Stimulated activated memory B cell treated with anti-CD40 and anti-IgM and Interleukin-4, amounts not matched to agents 10 μg/mL and 1 μg/mL and 100 μg/mL, for 72 hours (primary cell): Measurements from ENCODE around the gene SPACA9.

ENCODE experiments used
- ATAC-seq: fragments of 150-1000 bp; cut with Tn5 transposase; 2 replicates; pipeline ENCODE4 v1.10.0; 2021
- H3K27ac Mint-ChIP-seq: one replicate; pipeline ENCODE4 v1.8.0; 2022; ENCODE audit warnings: mild to moderate bottlenecking, mixed read lengths
- H3K27me3 Mint-ChIP-seq: one replicate; pipeline ENCODE4 v1.8.0; 2022; ENCODE audit warnings: mixed read lengths
- H3K36me3 Mint-ChIP-seq: one replicate; pipeline ENCODE4 v1.8.0; 2022; ENCODE audit warnings: mixed read lengths
- H3K4me1 Mint-ChIP-seq: one replicate; pipeline ENCODE4 v1.8.0; 2022; ENCODE audit warnings: mixed read lengths
- H3K4me3 Mint-ChIP-seq: one replicate; pipeline ENCODE4 v1.8.0; 2022; ENCODE audit warnings: mild to moderate bottlenecking, moderate library complexity, mixed read lengths
- H3K9me3 Mint-ChIP-seq: one replicate; pipeline ENCODE4 v1.8.0; 2022; ENCODE audit warnings: mixed read lengths

SPACA9 gene

DNA sequence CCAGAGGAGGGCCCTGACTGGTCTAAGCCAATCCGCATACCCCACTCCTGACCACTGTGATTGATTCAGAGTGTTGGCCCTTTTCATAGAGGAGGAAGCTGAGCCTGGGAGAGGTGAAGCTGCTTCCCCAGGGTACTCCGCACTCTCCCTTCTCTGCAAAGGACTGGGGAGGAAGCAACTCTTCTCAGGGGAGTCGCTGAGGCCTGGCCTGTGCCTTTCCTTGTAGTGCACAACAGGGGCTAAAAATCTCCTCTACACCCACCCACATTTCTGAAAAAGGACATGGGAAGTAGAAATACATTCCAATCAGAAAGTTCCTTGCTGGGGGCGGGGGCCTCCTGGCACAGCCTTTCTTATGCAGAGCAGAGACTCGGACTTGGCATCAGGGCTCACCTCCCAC is 22.8 kb upstream of the SPACA9 start:
- no peak for ATAC-seq
- Mint-ChIP-seq H3K4me1 (peaks cover 12% of the 10 kb centered on the region), H3K9me3 (no peaks in the 10 kb centered on the region), H3K27me3 (peaks cover 11% of the 10 kb centered on the region), H3K36me3 (no peaks in the 10 kb centered on the region), H3K4me3 (no peak overlapping the region), H3K27ac (no peak overlapping the region)

DNA sequence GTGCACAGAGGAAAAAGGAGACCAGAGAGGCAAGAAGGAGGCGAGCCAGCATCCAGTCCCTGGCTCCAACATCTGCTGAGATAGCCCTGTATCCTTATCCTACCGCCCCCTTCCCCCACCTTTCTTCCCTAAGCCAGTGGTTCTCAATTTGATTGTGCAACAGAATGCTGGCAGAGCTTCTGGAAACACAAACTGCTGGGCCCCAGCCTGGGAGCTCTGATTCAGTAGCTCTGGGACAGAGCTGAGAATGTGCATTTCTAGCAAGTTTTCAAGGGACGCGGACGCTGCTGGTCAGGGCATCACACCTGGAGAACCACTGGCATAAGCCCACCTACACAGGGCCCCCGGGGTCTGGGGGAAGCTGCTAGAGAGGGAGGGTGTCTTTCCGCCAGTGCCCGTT is 21.7 kb upstream of the SPACA9 start:
- Mint-ChIP-seq H3K27me3 (peaks cover 11% of the 10 kb centered on the region), H3K36me3 (no peaks in the 10 kb centered on the region), H3K27ac (no peak overlapping the region), H3K4me1 (peaks cover 12% of the 10 kb centered on the region), H3K9me3 (no peaks in the 10 kb centered on the region), H3K4me3 (no peak overlapping the region)
- no peak for ATAC-seq

DNA sequence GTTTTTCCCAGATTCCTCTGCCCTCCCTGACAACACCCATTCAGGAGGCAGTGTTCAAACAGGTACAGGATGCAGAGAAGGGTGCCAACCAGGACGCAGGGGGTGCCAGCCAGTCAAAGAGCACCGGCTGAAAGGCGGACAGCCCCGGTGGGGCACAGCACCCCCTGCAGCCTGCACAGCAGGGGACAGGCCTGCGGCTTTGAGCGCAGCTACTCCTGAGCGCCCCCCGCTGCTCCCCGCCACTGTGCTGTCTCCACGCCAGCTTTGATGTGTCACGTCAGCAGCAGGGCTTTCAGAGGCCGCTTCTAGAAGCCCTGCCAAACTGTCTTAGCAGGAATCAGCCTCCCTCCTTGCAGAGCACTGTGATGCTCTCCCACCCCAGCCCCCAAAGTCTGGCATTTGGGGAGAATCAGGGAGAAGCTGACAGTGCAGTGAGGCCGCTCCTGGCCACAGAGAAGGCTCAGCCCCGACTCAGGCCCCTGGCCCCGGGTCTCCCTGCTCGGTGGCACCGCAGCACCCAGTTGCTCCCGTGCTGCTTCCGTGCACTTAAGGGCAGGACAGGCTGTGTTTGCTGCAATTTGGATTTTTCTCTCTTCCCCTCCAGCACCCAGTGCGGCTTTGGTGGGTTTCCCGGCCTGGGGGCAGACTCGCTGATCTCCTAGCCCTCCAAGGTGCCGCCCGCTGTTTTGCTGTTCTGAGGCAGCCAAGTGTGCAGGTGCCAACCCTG is 20.9 kb upstream of the SPACA9 start:
- H3K9me3 Mint-ChIP-seq: no peaks in the 10 kb centered on the region
- H3K4me1 Mint-ChIP-seq: peaks cover 12% of the 10 kb centered on the region
- no peak overlapping the region for H3K27ac Mint-ChIP-seq
- no peak for ATAC-seq
- peaks cover 18% of the 10 kb centered on the region for H3K27me3 Mint-ChIP-seq
- H3K4me3 Mint-ChIP-seq: no peak overlapping the region
- no peaks in the 10 kb centered on the region for H3K36me3 Mint-ChIP-seq

DNA sequence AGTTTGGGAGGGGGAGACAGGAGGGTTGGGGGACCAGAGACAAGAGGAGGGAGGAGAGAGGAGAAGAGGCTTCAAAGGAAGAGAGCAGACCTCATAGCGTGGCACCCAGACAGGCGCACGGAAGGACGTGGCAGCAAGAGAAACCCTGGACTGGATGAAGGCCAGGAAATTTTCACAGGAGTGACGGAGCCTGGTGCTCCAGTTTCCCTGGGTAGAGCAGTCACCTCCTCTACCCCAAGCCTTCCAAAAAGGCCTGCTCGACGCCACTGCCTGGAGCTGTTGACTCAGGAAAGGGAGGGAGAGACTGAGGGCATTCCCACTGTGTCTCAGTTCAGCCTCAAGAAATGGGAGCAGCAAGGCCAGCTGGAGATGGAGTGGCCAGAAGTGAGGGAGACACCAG is 19.9 kb upstream of the SPACA9 start:
- H3K9me3 Mint-ChIP-seq: no peaks in the 10 kb centered on the region
- ATAC-seq: no peak
- peak overlapping the region; percentile 11 for H3K27ac Mint-ChIP-seq
- H3K27me3 Mint-ChIP-seq: peaks cover 21% of the 10 kb centered on the region
- no peaks in the 10 kb centered on the region for H3K36me3 Mint-ChIP-seq
- no peak overlapping the region for H3K4me3 Mint-ChIP-seq
- peaks cover 12% of the 10 kb centered on the region for H3K4me1 Mint-ChIP-seq

DNA sequence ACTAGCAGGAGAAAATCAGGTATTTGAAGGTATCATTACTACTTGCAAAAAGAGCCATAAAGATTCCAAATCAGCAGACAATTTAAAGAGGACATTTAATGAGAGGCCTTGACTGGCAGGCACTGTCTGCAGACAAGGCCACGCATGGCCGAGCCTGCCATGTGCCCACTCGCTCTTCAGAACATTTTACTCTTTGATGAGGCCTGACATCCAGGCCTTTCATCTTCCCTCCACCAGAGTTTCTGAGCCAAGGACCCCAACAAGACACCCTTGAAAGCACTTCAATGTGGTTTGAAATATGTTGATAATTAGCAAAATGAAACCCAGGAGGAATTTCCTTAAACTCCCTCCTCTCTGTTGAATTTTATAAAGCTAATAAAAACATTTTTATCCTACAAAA is 17.0 kb upstream of the SPACA9 start:
- no peaks in the 10 kb centered on the region for H3K9me3 Mint-ChIP-seq
- no peak overlapping the region for H3K27ac Mint-ChIP-seq
- no peak for ATAC-seq
- no peak overlapping the region for H3K4me3 Mint-ChIP-seq
- no peaks in the 10 kb centered on the region for H3K36me3 Mint-ChIP-seq
- peaks cover 21% of the 10 kb centered on the region for H3K27me3 Mint-ChIP-seq
- H3K4me1 Mint-ChIP-seq: no peaks in the 10 kb centered on the region

DNA sequence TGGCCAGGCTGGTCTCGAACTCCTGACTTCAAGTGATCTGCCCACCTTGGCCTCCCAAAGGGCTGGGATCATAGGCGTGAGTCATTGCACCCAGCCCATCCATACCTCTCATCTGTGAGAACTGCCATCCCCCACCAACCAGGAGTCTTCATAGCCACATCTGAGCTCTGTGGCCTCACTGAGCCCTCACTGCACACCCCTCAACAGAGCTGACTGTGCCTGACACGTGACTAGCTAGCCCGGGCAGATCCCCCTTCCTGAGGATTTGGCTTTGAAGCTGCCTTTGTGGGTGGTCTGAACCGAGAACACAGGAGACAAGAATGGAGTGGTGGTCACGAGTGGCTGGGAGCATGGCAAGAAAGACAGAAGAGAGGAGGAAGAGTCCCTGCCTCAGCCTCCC is 16.2 kb upstream of the SPACA9 start:
- Mint-ChIP-seq H3K9me3 (no peaks in the 10 kb centered on the region), H3K27ac (no peak overlapping the region), H3K27me3 (peaks cover 21% of the 10 kb centered on the region), H3K4me1 (no peaks in the 10 kb centered on the region), H3K36me3 (no peaks in the 10 kb centered on the region), H3K4me3 (no peak overlapping the region)
- no peak for ATAC-seq

DNA sequence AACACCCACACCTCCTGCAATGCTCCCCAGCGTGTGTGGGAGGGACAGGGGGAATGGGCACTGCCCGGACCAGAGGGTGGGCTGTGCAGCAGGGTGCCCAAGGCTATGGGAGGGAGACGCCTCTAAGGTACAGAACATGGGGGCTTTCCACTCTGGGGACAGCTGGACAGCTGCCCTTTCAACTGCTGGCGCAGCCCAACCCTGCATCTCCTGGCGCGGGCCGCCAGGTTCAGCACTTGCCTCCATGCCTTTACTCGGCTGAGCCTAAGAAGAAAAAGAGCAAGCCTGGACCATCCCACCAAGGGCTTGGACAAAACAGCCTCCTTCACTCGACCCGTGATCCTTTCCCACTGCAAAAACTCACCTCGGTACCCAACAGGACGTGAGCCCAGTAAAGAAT is 15.6 kb upstream of the SPACA9 start:
- Mint-ChIP-seq H3K36me3 (no peaks in the 10 kb centered on the region), H3K9me3 (no peaks in the 10 kb centered on the region), H3K4me1 (no peaks in the 10 kb centered on the region), H3K4me3 (no peak overlapping the region), H3K27ac (no peak overlapping the region), H3K27me3 (peaks cover 21% of the 10 kb centered on the region)
- no peak for ATAC-seq

DNA sequence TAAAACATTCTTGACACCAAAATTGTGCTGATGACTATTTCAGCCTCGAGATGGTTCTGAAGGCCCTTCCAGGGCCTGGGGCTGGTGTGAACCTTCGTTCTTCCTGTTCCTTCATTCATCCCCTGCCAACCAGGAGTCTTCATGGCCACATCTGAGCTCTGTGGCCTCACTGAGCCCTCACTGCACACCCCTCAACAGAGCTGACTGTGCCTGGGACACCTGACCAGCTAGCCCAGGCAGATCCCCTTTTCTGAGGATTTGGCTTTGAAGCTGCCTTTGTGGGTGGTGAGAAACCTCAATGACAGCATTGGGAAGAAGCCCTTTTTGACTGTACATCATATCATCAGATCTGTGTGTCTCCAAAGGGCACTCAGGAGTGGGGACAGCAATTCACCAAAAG is 14.4 kb upstream of the SPACA9 start:
- H3K4me1 Mint-ChIP-seq: no peaks in the 10 kb centered on the region
- ATAC-seq: no peak
- no peaks in the 10 kb centered on the region for H3K9me3 Mint-ChIP-seq
- no peaks in the 10 kb centered on the region for H3K36me3 Mint-ChIP-seq
- H3K27me3 Mint-ChIP-seq: peaks cover 21% of the 10 kb centered on the region
- no peak overlapping the region for H3K4me3 Mint-ChIP-seq
- H3K27ac Mint-ChIP-seq: no peak overlapping the region

DNA sequence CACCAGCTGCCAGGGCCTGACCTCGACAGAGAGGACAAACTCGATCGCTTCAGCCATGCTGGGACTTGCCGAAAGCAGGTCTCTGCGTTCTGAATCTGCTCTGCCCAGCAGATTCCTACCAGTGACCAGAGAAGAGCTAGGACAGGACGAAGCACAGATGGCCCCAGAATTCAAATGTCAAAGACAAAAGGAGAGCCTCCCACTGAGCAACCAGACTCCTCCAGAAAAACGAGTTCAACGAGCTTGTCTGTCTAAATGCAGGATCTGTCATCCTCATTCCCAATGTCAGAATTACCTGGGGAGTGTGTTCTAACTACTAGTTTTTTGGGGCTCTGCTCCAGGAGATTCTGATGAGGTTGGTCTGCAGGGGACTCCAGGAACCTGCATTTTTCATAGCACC is 14.0 kb upstream of the SPACA9 start:
- Mint-ChIP-seq H3K4me3 (no peak overlapping the region), H3K27me3 (peaks cover 20% of the 10 kb centered on the region), H3K27ac (no peak overlapping the region), H3K4me1 (no peaks in the 10 kb centered on the region), H3K36me3 (no peaks in the 10 kb centered on the region), H3K9me3 (no peaks in the 10 kb centered on the region)
- no peak for ATAC-seq

DNA sequence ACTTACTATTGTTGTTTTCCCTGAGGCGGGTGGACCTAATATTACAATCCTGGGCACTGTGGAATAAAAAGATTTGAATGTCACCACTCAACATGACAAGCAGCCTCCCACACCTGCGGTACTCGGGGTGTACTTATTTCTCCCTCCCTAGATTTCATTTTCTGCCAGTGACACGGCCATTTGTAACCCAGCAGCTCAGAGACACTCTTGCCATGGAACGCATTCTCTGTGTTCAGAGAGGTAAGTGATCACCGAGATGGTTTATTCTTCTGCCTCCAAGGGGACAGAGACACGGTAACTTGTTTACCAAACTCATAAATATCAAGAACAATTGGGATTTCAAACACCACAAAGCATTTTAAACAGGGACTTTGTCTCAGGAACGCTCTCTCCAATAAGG is 11.8 kb upstream of the SPACA9 start:
- peaks cover 10% of the 10 kb centered on the region for H3K27me3 Mint-ChIP-seq

DNA sequence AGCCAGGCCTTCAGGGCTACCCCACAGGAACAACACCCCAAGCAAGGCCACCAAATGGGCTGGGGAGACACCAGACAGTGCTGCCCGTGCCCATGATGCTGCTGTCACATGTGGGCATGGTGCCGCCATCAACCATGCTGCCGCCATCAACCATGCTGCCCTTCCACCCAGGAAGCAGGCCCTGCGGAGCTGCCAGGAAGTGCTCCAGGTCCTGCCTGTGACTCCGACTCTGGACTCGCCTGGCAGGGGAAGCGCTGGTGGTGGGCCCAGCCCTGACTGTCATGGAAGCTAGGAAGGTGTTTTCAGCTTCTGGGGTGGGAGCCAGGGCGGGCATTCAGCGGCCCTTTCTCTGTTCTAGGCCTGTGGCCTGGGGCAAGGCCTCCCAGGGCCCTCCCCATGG is 9.4 kb upstream of the SPACA9 start:
- no peak overlapping the region for H3K4me3 Mint-ChIP-seq
- peaks cover 6% of the 10 kb centered on the region for H3K4me1 Mint-ChIP-seq
- ATAC-seq: no peak

More for the DNA sequence above, 11.8 kb upstream of the SPACA9 start:
- no peak for ATAC-seq
- Mint-ChIP-seq H3K36me3 (no peaks in the 10 kb centered on the region), H3K4me3 (no peak overlapping the region), H3K4me1 (no peaks in the 10 kb centered on the region), H3K9me3 (no peaks in the 10 kb centered on the region), H3K27ac (no peak overlapping the region)

DNA sequence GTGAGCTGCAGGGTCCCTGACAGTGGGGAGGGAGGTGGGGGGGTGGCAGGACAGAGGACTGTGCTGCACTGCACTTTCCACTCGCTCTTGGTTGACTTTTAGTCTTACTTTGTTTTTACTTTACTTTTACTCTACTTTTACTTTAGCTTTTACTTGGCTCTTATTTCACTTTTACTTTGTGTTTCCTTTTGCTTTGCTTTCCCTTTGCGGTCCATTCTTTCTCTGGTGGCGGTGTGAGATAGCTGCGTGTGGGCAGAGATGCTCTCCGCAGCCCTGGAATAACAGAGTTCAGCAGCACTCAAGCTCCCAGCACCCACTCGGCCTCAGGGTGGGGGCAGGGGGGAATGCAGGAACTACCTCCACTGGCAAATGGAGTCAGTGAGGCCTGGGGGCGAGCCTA is 5.3 kb upstream of the SPACA9 start:
- Mint-ChIP-seq H3K4me1 (peaks cover 12% of the 10 kb centered on the region), H3K4me3 (peak overlapping the region; percentile 37), H3K9me3 (no peaks in the 10 kb centered on the region), H3K27ac (no peak overlapping the region), H3K27me3 (no peaks in the 10 kb centered on the region), H3K36me3 (no peaks in the 10 kb centered on the region)
- no peak for ATAC-seq

More for the DNA sequence above, 9.4 kb upstream of the SPACA9 start:
- H3K9me3 Mint-ChIP-seq: no peaks in the 10 kb centered on the region
- no peaks in the 10 kb centered on the region for H3K27me3 Mint-ChIP-seq
- H3K36me3 Mint-ChIP-seq: no peaks in the 10 kb centered on the region
- H3K27ac Mint-ChIP-seq: no peak overlapping the region

DNA sequence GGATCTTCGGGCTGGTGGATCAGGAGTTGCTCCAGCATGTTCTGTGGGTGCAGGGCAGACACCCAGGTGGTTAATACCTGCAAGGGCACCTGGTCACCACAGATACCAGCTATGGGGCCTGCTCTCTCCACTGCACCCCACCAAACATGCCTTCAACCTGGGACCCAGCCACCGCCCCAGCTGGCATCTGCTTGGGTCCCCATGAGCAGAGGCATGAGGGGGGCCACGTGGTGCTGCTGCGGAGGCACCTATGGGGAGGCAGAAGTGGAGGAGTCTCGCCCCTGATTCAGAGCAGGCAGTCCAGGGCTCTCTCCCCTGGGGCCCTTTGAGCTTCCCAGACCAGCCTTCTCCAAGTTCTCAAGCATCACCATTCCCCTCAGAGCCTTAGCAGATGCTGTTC is 3.5 kb upstream of the SPACA9 start:
- no peak overlapping the region for H3K27ac Mint-ChIP-seq
- H3K4me3 Mint-ChIP-seq: no peak overlapping the region
- no peaks in the 10 kb centered on the region for H3K27me3 Mint-ChIP-seq
- H3K9me3 Mint-ChIP-seq: no peaks in the 10 kb centered on the region
- H3K4me1 Mint-ChIP-seq: peaks cover 28% of the 10 kb centered on the region
- ATAC-seq: no peak
- no peaks in the 10 kb centered on the region for H3K36me3 Mint-ChIP-seq

DNA sequence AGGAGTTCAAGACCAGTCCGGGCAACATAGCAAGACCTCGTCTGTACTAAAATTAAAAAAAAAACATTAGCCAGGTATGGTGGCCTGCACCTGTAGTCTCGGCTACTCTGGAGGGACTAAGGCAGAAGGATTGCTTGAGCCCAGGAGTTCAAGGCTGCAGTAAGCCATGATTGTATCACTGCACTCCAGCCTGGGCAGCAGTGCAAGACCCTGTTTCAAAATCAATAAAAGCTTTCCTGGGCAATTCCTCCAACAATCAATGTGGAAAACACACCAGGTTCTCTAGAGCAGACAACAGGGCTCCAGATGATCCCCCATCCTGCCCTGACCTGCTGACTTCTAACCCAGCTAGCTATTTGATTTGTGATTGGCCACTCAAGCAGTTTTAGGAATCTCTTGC is 1.8 kb upstream of the SPACA9 start:
- H3K4me3 Mint-ChIP-seq: no peak overlapping the region
- H3K36me3 Mint-ChIP-seq: no peaks in the 10 kb centered on the region
- H3K27ac Mint-ChIP-seq: no peak overlapping the region
- no peak for ATAC-seq
- H3K9me3 Mint-ChIP-seq: no peaks in the 10 kb centered on the region
- peaks cover 31% of the 10 kb centered on the region for H3K4me1 Mint-ChIP-seq
- H3K27me3 Mint-ChIP-seq: no peaks in the 10 kb centered on the region

DNA sequence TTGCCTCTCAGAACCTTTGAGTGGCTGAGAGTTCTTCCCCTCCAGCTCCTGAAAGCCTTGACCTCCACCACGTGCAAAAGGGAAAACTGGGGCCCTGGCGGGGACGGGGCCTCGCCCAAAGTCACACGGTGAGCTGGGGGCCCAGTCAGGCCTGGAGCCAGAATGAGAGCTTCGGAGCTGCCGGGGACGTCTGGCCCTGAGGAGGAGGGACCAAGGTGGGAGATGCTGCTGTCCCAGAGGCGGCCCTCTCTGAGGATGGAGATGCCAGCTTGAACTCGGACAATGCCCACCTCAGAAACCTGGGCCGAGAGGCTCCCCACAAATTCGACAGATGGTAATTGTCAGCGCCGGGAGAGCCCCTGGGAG is 1.3 kb upstream of the SPACA9 start:
- Mint-ChIP-seq H3K4me3 (peak overlapping the region; percentile 78), H3K36me3 (no peaks in the 10 kb centered on the region), H3K27ac (peak overlapping the region; percentile 74), H3K27me3 (no peaks in the 10 kb centered on the region), H3K4me1 (peaks cover 31% of the 10 kb centered on the region), H3K9me3 (no peaks in the 10 kb centered on the region)
- ATAC-seq: no peak

DNA sequence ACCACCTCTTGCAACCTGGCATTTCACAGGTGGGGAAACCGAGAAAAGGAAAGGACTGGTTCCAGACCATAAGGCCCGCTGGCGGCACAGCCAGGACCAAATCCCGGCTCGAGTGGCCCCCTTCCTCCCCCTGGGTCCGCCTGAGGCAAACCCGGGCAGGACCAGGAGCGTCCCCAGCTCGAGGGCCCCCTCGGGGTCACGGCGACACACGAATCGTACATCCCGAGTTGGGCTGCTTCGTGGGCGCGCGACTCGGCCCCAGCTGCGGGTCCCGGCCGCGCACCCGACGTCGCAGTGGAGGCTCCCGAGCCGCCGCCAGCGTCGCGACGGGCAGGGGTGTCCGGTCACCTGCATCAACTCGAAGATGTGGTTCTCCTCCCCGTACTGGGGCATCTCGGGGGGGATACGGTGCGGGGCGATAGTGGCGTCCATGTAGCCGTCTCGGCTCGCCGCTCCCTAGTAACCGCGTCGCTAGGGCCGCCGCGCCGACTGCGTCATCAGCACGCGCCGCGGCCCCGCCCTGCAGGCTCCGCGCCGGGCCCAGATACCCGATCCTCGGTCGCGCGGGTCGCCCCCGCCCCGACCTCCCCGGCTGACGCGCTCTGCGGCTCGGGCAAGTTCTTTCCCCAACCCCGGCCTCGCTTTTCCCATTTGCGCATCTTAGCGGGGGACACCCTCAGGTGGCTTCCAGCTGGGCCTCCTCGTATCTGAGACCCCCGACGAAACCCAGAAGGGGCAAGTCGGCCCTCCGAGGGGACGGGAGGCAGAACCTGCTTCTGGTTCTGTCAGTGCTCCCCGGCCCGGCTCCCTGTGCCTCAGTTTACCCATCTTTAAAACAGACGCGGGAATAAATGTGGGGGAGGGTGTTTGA is 639 bp upstream of the SPACA9 start, which contains the start of gene AK8:
TSS of gene AK8 (minus strand) at position 461 of the 871 bp plus-strand sequence. CDS start at position 432, 29 bp downstream.
- ATAC-seq: peak; percentile 87
- H3K36me3 Mint-ChIP-seq: no peaks in the 10 kb centered on the region
- peak within 1 kb of the TSS; percentile 74 for H3K27ac Mint-ChIP-seq
- no peaks in the 10 kb centered on the region for H3K9me3 Mint-ChIP-seq
- peak within 1 kb of the TSS; percentile 78 for H3K4me3 Mint-ChIP-seq
- H3K27me3 Mint-ChIP-seq: no peaks in the 10 kb centered on the region
- H3K4me1 Mint-ChIP-seq: peaks cover 37% of the 10 kb centered on the region
